ENCODE measurements around the gene SETSIP.

Gene SETSIP

DNA sequence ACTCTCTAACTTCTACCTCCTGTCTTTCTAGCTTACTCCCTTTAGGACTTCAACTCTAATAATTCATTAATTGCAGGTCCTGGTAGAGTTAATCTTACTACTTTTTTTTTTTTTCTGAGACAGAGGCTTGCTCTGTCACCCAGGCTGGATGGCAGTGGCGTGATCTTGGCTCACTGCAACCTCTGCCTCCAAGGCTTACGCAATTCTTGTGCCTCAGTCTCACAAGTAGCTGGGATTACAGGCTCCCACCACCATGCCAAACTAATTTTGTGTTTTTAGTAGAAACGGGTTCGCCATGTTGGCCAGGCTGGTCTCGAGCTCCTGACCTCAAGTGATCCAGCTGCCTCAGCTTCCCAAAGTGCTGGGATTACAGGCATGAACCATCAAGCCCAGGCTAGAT is 20.7 kb upstream of the SETSIP start:
- no peak overlapping the region for H3K4me3 ChIP-seq (ENCODE audit: low read depth, low read length)
- TF ChIP-seq, protein P1, sequence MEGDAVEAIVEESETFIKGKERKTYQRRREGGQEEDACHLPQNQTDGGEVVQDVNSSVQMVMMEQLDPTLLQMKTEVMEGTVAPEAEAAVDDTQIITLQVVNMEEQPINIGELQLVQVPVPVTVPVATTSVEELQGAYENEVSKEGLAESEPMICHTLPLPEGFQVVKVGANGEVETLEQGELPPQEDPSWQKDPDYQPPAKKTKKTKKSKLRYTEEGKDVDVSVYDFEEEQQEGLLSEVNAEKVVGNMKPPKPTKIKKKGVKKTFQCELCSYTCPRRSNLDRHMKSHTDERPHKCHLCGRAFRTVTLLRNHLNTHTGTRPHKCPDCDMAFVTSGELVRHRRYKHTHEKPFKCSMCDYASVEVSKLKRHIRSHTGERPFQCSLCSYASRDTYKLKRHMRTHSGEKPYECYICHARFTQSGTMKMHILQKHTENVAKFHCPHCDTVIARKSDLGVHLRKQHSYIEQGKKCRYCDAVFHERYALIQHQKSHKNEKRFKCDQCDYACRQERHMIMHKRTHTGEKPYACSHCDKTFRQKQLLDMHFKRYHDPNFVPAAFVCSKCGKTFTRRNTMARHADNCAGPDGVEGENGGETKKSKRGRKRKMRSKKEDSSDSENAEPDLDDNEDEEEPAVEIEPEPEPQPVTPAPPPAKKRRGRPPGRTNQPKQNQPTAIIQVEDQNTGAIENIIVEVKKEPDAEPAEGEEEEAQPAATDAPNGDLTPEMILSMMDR (IDR thresholded peaks at IDR 0.05; ENCODE audit: low read depth, low read length, missing control alignments) = no peak
- DNase-seq (ENCODE audit: low read depth) = no peak
- in situ Hi-C loops (cut with HindIII; ENCODE audit: low sequenced_read_pairs) = no loop called here

DNA sequence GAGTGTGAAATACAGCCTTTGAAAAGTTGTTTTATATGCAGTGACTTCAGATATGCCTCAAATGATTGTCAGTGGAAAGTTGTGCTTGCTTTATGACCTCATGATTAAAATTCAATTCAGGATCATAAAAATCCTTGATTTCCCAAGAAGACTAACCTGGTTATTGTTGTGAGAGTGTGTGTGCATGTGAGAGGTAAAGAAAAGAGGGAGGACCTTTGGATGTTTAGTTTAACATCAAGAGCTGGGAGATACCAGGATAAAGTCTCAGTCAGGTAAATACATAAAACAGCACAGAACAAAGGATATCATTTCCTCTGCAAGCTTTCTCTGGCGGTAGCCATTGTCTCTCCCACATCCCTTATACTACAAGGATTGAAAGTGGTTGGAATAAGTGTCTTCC is 19.4 kb upstream of the SETSIP start:
- H3K4me3 ChIP-seq (ENCODE audit: low read depth, low read length) = no peak overlapping the region
- in situ Hi-C loops (cut with HindIII; ENCODE audit: low sequenced_read_pairs) = loop anchor here (5.0 kb wide), 1 partner anchor 102 kb away; no protein-coding TSS in a partner anchor
- TF ChIP-seq, protein P1 (IDR thresholded peaks at IDR 0.05; ENCODE audit: low read depth, low read length, missing control alignments) = no peak
- no peak for DNase-seq (ENCODE audit: low read depth)

DNA sequence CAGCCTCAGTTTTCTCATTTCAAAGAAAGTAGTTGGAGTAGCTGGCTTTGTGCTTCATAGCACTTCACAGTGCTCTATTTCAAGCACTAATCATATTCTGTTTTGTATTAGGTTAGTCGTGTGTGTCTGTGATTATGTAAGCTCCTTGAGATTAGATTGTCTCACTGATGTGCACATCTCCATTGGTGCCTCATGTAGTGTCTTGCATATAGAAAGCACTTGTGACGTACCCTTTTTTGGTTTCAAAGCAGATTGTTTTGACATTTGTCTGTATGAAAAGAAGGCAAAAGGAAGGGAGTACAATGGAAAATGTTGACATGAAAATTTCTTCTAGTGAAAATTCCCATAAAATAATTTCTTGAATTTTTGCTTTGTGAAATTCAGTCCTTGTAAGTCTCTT is 18.9 kb upstream of the SETSIP start:
- in situ Hi-C loops (cut with HindIII; ENCODE audit: low sequenced_read_pairs) = loop anchor here (5.0 kb wide), 1 partner anchor 102 kb away; no protein-coding TSS in a partner anchor
- H3K4me3 ChIP-seq (ENCODE audit: low read depth, low read length) = no peak overlapping the region
- no peak for DNase-seq (ENCODE audit: low read depth)
- TF ChIP-seq, protein P1 (IDR thresholded peaks at IDR 0.05; ENCODE audit: low read depth, low read length, missing control alignments) = no peak

DNA sequence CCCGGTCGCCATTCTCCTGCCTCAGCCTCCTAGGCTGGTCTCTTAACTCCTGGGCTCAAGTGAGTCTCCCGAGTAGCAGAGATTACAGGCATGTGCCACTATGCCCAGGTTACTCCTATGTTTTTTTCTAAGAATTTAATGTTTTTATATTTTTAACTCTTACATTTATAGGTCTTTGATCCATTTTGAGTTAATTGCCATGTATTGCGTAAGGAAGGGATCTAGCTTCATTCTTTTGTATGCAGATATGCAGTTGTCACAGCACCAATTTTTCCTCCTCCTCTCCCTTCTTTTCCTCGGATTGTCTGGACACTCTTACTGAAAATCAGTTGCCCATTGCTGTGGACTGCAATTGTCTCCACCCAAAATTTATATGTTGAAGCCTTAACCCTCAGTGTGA is 16.4 kb upstream of the SETSIP start:
- TF ChIP-seq, protein P1 (IDR thresholded peaks at IDR 0.05; ENCODE audit: low read depth, low read length, missing control alignments) = no peak
- DNase-seq (ENCODE audit: low read depth) = no peak
- in situ Hi-C loops (cut with HindIII; ENCODE audit: low sequenced_read_pairs) = loop anchor here (5.0 kb wide), 1 partner anchor 99 kb away; no protein-coding TSS in a partner anchor
- no peak overlapping the region for H3K4me3 ChIP-seq (ENCODE audit: low read depth, low read length)

DNA sequence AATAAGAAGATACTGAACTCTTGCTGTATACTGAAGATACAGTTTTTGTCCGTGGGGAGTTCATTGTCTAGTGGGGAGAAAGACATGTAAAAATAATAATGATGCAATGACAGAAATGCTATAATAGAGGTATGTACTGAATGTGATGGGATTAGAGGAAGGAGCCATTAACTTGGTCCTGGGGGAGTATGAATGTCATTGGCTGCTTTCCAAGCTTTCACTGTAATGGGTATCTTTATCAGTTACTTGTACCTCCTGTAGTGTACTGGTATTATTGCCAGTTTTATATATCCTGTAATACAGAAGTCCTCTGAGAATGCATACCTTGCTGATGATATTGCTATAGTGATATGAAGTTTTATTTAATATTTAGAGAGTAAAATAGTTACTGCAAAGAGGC is 12.3 kb upstream of the SETSIP start:
- no peak overlapping the region for H3K4me3 ChIP-seq (ENCODE audit: low read depth, low read length)
- in situ Hi-C loops (cut with HindIII; ENCODE audit: low sequenced_read_pairs) = no loop called here
- TF ChIP-seq, protein P1 (IDR thresholded peaks at IDR 0.05; ENCODE audit: low read depth, low read length, missing control alignments) = no peak
- no peak for DNase-seq (ENCODE audit: low read depth)

DNA sequence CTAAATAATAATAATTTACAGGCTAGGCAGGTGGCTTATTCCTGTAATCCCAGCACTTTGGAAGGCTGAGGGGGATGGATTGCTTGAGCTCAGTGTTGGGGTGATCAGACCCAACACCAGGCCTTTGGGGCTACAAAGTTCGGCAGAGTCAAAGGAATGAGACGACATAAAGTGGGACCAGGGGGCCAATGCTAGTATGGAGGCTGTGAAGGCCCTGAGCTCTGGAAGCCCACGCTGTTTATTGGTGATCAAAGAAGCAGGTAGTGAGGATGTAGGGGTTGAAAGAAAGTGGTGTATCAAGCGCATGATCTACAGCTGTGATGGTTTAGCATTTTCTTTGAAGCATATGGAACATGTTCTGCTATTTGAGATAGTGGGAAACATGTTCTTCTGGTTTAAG is 10.5 kb upstream of the SETSIP start:
- TF ChIP-seq, protein P1 (IDR thresholded peaks at IDR 0.05; ENCODE audit: low read depth, low read length, missing control alignments) = no peak
- in situ Hi-C loops (cut with HindIII; ENCODE audit: low sequenced_read_pairs) = no loop called here
- no peak overlapping the region for H3K4me3 ChIP-seq (ENCODE audit: low read depth, low read length)
- DNase-seq (ENCODE audit: low read depth) = no peak

DNA sequence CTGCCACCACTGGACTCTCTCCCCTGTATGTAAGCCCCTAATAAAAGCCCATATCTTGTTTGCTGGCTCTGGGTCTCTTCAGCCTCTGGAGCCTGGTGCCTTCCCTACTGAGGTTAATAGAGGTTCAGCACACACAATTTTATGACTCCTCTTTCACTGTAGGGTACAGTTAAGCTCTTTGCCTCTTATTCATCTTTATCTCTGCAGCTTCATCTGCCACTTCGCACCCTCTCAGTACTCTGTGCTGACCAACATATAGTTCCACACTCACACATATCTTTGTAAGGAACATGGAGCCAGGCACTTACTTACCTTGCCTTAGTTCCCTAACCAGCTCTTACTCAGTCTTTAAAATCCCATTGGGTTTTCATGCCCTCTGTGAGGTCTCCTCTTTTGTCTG is 9.4 kb upstream of the SETSIP start:
- no peak overlapping the region for H3K4me3 ChIP-seq (ENCODE audit: low read depth, low read length)
- DNase-seq (ENCODE audit: low read depth) = no peak
- in situ Hi-C loops (cut with HindIII; ENCODE audit: low sequenced_read_pairs) = no loop called here
- TF ChIP-seq, protein P1 (IDR thresholded peaks at IDR 0.05; ENCODE audit: low read depth, low read length, missing control alignments) = no peak

Measured in astrocyte of the cerebellum (primary cell).